Activated CD8-positive, alpha-beta memory T cell treated with anti-CD3 and anti-CD28 coated beads, Interleukin-2, amount 50 U/mL, for 24 hours (primary cell): ENCODE data around the gene LBH.
"Not testable (repeated sequence)": the region's sequence is repeated elsewhere in the genome, so short reads cannot be mapped to it uniquely, and the experiment has no call there.

Source experiments
- DNase-seq: peaks from one replicate; pipeline ENCODE4 v3.0.0-alpha.2; 2020; ENCODE audit errors: extremely low read depth

Gene LBH

DNA sequence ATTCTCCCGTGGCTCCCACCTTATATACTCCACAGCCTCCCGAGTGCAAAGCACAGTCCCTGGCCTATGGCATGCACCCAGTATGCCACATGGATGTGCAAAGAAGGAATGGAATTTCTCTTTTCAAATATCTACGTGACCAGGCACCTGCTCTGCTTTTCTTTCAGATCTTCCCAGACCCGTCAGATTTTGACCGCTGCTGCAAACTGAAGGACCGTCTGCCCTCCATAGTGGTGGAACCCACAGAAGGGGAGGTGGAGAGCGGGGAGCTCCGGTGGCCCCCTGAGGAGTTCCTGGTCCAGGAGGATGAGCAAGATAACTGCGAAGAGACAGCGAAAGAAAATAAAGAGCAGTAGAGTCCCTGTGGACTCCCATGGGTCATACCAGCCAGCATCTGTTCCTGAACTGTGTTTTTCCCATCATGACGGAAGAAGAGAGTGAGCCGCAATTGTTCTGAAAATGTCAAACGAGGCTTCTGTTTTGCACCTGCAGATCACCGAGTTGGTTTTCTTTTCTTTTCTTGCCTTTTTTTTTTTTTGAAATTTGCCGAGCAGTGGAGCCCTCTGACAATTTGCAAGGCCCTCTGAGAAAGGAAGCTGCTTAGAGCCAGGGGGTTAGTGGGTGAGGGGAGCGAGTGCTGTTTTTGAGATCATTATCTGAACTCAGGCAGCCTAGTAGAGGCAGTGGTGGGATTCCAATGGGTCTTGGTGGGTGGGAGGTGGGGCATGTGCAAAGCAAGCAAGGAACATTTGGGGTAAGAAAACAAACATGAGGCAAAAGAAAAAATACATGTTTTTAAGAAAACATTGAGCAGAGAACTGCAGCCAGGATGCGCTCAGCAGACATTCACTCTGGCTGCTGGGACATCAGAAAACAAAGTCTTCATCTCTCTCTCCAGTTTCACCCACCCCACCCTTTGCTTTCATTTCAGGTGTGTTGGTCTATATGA lies 26.2 kb downstream of the LBH start:
- DNase-seq, result no peak

- DNase-seq, result no peak
Observed at GRCh38 chr2:30259071-30259470, 27.7 kb downstream of the LBH start.

DNA sequence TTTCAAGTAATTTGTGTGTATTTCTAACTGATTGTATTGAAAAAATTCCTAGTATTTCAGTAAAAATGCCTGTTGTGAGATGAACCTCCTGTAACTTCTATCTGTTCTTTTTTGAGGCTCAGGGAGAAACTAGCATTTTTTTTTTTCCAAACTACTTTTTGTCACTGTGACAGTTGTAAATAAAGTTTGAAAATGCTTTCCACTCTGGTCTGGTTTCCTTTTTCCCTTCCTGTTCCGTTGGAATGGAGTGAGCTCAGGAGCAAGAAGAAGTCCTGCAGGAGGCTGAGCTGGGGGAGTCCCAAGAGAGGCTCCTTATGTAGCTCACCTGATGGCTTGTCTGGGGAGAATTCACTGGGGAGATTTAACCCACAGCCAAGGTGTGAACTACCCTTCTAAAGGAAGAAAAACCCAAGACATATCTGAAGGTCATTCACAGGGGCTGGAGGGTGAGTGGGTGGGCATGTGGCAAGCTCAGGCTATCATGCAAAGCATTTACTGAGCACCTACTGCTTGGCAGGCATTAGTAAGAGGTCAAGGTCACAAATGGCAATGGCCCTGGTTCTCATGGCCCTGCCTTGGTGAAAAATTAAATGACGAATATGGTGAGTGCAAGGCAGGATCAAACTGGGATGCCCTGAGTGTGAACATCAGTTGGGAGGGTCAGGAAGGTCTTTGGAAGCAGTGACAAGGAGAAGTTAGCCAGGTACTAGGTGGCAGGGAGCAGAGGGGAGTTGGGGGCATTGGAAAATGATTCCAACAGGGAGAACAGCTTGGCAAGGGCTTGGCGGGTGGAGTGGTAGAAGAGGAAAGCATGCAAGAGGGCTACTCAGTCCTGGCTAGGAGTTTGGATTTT lies 28.7 kb downstream of the LBH start:
- DNase-seq, result no peak

GRCh38 chr2:30260941-30261340 lies 29.6 kb downstream of the LBH start:
- DNase-seq, result no peak

DNA sequence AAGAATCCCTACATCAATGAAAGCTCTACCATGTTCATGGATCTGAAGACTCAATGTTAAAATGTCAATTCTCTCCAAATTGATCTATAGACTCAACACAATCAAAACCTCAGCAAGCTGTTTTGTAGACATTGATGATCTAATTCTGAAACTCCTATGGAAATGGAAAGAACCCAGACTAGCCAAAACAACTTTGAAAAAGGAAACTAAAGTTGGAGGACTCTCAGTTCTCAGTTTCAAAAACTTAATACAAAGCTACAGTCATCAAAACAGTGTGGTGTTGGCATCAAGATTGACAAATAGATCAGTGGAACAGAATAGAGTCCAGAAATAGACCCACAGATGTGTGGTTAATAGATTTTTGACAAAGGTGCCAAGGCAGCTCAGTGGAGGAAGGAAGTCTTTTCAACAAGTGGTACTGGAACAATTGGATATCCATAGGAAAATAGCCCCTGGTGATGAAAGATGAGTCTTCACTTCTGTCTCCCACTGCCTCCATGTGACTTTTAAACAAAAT lies 30.4 kb downstream of the LBH start:
- DNase-seq, result no peak

- DNase-seq, result no peak
Observed at GRCh38 chr2:30262716-30263309, 31.5 kb downstream of the LBH start.

DNA sequence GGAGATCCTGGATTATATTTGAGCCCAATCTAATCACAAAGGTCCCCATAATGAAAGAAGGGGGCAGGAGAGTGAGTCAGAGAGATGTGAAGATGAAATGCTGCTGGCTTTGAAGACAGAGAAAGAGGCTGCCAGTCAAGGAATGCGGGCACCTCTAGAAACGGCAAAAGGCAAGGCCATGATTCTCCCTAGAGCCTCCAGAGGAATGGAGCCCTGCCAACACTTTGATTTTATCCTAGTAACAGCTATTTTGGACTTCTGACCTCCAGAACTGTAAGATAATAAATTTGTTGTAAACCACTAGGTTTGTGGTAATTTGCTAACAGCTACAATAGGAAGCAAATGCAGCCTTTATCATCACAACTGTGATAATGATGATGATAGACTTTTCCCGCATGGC lies 32.9 kb downstream of the LBH start:
- DNase-seq, result no peak

DNA sequence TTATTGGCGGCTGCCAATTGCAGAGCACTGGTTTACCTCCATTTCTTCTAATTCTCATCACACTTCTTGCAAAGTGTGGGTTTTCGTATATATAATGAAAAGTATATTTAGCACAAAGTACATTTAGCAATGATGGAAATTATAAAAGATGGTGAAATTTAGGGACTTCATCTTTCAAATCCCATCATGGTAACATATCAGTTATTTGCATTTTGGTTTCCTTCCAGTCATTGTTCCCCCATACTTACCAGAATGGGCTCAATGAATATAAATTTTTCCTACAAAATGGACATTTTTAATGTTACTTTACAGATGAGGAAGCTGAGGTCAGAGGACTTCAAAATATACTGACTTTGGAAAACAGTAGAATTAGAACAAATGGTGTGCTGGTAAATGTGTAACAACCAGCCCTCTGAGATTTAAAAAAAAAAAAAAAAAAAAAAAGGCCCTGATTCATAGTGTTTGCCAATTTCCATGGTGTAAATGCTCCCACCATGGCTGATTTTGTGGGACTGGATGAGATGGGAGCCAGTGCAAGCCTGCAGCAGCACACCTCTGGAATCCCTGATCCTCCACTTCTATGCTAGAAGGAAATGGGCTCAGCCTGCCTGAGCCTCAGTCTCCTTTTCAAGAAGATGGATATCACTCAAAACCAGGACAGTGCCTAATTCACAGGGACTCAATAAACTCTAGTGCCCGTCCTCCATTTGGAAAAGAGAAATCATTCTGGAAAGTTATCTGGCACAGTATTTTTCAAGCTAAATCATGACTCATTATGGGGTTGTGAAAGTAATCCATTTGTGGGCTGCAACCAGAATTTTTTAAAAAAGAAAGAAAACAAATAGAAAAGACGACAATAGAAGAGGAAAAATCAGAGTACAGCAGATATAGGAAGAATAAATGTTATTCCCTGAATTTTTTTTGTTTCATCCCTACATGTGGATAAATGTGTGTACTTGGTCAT lies 34.0 kb downstream of the LBH start:
- no peak for DNase-seq

- DNase-seq, result no peak
Observed at GRCh38 chr2:30266051-30266621, 34.8 kb downstream of the LBH start.

GRCh38 chr2:30266705-30267104 lies 35.4 kb downstream of the LBH start:
- no peak for DNase-seq

GRCh38 chr2:30267161-30267975 lies 36.0 kb downstream of the LBH start:
- DNase-seq, result no peak

DNA sequence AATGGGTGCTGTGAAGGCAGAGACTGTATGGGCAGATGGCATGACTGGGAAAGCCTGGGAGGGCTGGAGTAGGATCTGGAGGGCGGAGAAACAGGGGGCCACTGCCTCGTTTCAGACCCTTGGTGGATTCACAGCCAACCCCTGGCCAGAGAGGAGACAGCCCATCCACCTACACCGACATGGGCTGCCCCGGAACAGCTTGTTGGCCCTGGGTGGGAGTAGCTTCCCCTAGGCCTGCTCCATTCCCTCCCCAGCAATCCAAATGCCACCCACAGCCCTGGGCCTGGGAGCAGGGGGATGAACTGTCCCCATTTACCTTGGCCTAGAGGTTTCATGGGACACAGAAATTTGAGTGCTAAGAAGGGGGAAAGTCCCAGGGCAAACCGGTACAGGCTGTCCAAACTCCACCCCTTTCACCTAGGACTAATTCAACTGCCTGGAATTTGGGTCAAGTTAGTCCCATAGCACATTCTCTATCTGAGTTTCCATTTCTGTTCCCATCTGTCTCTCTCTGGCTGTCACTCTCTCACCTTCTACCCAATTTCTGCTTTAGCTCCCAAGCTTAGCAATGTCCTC lies 37.0 kb downstream of the LBH start:
- DNase-seq, result no peak

DNA sequence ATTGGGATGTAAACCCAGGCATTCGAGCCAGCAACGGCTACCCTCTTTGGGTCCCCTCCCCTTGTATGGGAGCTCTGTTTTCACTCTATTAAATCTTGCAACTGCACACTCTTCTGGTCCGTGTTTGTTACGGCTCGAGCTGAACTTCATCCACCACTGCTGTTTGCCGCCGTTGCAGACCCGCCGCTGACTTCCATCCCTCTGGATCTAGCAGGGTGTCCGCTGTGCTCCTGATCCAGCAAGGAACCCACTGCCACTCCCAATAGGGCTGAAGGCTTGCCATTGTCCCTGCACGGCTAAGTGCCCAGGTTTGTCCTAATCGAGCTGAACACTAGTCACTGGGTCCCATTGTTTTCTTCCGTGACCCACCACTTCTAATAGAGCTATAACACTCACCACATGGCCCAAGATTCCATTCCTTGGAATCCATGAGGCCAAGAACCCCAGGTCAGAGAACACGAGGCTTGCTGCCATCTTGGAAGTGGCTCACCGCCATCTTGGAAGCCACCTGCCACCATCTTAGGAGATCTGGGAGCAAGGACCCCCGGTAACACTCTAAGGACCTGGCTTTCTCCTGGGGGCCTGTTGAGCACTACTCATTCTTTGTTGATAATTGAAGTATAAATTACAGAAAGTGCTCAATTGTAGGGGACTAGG lies 37.9 kb downstream of the LBH start:
- not testable (repeated sequence) for DNase-seq

DNA sequence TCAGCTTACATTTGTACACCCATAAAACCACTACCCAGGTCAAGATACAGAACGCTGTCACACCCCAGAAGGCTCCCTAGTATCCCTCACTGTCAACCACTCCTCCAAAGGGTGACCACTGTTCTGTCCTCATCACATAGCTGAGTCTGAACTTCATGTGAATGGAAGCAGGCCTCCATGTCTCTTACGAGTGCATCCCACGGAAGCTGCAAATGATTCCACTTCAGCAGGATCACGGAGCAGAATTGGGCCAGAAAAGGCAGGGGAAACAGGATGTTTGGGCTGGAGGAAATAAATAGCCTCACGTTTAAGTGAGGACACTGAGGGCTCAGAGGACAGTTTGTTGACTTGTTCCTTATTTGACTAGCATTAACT lies 38.4 kb downstream of the LBH start:
- no peak for DNase-seq

GRCh38 chr2:30270166-30270565 lies 38.8 kb downstream of the LBH start:
- DNase-seq, result no peak

DNA sequence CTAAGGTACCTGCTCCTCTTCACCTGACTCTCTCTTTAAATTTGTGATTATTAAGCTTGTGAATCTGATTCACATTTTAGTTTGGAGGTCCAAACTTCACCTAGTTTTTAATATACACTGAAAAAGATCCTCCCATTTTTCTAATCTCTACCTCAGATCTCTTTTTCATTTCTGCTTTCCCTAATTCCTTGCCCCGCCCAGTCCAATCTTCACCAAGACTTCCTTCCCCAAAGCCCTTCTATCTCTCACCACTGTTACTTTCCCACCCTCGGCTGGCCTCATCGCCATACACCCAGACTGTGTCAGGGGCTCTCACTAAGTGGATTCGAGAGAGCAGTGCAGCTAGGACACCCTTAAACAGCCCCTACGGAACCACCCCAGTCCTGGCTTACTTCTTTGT lies 40.0 kb downstream of the LBH start:
- DNase-seq, result no peak

GRCh38 chr2:30272286-30272685 lies 41.0 kb downstream of the LBH start:
- no peak for DNase-seq

DNA sequence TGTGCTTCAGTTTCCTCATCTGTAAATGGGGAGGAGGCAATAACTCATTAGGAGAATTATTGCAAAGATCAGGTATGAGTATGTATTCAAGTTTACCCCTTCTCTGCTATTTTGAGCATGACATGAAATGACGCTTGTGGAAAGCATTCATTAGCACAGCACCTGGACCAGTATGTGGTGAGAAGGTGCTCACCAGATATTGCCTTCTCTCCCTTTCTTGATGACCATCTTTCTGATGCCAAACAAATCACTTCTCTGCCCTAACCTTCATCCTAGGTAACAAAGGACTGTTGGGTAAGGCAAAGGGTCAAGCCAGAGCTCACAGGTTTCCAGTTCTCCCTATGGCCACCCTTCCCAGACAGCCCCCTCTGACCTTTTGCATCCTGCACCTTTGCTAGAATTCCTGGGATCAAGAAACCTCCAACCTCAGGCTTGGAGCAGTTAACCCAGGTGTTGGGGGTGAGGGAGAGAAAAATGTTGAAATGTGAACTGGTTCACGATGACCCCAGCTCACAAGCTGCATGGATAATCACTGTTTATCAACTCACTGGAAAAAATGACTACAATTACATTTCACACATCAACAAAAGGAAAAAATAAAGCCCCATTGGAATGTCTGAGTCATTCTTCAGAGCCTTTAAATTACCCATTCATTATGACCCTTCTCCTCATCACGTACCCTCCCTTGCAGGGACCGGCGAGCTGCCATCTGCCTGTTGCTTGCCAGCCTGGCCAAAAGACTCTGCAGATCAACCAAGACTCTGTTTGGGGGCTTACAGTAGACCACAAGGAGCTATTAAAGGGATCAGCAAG lies 41.6 kb downstream of the LBH start:
- DNase-seq, result no peak
